Stimulated activated CD4-positive, alpha-beta T cell treated with anti-CD3 and anti-CD28 coated beads, Interleukin-12 subunit alpha, Interleukin-12 subunit beta, amount 100 ng/mL, for 24 hours (primary cell): ENCODE measurements around the gene GNG2.

Source experiments
- DNase-seq, 2 experiments: peaks; one replicate each; pipeline ENCODE4 v3.0.0-alpha.2; 2020; ENCODE audit warnings: low read depth in 2 of 2

GNG2 gene

GRCh38 chr14:51889851-51890250 lies 29.4 kb downstream of the GNG2 start:
- DNase-seq = no peak

- DNase-seq = no peak
Observed at GRCh38 chr14:51894250-51894649, 33.8 kb downstream of the GNG2 start.

- DNase-seq = no peak
Observed at GRCh38 chr14:51895375-51895774, 35.0 kb downstream of the GNG2 start.

- DNase-seq = no peak
Observed at GRCh38 chr14:51897791-51898355, 37.5 kb downstream of the GNG2 start.

- DNase-seq = no peak
Observed at GRCh38 chr14:51901475-51902024, 41.1 kb downstream of the GNG2 start.

GRCh38 chr14:51905656-51906121 lies 45.3 kb downstream of the GNG2 start:
- DNase-seq = peak; percentile 33 to 43

GRCh38 chr14:51908086-51908485 lies 47.7 kb downstream of the GNG2 start:
- DNase-seq = no peak

- DNase-seq = no peak
Observed at GRCh38 chr14:51912112-51912786, 51.8 kb downstream of the GNG2 start.

GRCh38 chr14:51914310-51914709 lies 53.9 kb downstream of the GNG2 start:
- no peak for DNase-seq

GRCh38 chr14:51917193-51917592 lies 56.8 kb downstream of the GNG2 start:
- DNase-seq = no peak

- DNase-seq = no peak
Observed at GRCh38 chr14:51921026-51921425, 60.6 kb downstream of the GNG2 start.

- DNase-seq = no peak
Observed at GRCh38 chr14:51922624-51923023, 62.2 kb downstream of the GNG2 start.

- DNase-seq = no peak
Observed at GRCh38 chr14:51924600-51924999, 64.2 kb downstream of the GNG2 start.

GRCh38 chr14:51925980-51926379 lies 65.6 kb downstream of the GNG2 start:
- no peak for DNase-seq

GRCh38 chr14:51926449-51926848 lies 66.0 kb downstream of the GNG2 start:
- no peak for DNase-seq

- no peak for DNase-seq
Observed at GRCh38 chr14:51928568-51928967, 68.2 kb downstream of the GNG2 start.

- DNase-seq = no peak
Observed at GRCh38 chr14:51929166-51929565, 68.8 kb downstream of the GNG2 start.

GRCh38 chr14:51929910-51930682 lies 69.7 kb downstream of the GNG2 start:
- DNase-seq = no peak

GRCh38 chr14:51931308-51931707 lies 70.9 kb downstream of the GNG2 start:
- no peak for DNase-seq

- DNase-seq = no peak
Observed at GRCh38 chr14:51933191-51933590, 72.8 kb downstream of the GNG2 start.

GRCh38 chr14:51938137-51938536 lies 77.7 kb downstream of the GNG2 start:
- no peak for DNase-seq

GRCh38 chr14:51938821-51939220 lies 78.4 kb downstream of the GNG2 start:
- no peak for DNase-seq

- no peak for DNase-seq
Observed at GRCh38 chr14:51939226-51939625, 78.8 kb downstream of the GNG2 start.
